GM19397 (cell line): ENCODE measurements around the gene ZNF99.
"Not testable (repeated sequence)": the region's sequence is repeated elsewhere in the genome, so short reads cannot be mapped to it uniquely, and the experiment has no call there.

Experiments
- ATAC-seq: cut with Tn5 transposase; IDR thresholded peaks from one replicate; pipeline ENCODE4 v1.9.1; 2021; ENCODE audit warnings: mild to moderate bottlenecking, moderate library complexity; ENCODE audit not compliant: unreplicated experiment

Gene ZNF99

GRCh38 chr19:22783651-22784410 is at the start of gene ZNF99:
Gene ZNF99, minus strand, starts transcription at chr19:22784151. Its CDS starts 135 bp downstream, at chr19:22784016.
- ATAC-seq = no peak

DNA sequence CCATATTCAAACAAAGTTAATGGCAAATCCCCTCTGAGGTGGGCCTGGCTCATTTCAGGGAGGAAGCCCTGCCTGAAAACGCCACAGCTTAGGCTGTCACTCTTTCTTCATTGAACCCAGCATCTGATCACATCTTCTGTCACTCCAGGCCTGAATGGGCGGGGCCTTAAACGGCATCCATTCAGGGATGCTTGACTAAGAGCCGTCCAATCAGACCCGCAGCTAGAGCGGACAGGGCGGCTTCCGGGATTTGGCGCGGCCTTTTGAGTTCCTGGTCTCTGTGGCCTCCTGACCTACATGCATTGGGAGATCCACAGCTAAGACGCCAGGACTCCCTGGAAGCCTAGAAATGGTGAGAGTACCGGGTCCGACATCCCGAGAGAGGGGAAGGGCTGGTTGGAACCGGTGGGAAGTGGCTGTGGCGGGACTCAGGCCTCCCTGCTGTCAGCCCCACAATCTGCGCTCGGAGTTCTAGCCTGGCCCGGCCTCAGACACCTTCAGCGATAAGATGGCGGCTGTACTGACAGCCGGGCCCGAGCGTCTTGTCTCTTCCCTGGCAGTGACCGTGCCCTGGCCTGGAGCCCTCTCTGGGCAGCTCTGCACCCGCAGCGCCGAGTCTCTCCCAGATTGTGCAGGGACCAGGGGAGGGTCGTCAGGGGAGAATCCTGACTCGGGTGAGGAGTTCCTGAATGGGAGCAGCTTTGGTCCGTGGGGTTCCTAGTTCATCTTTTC is 48.2 kb upstream of the ZNF99 start, which contains the start of gene ZNF723:
Gene ZNF723, plus strand, starts transcription at position 261 of the 732 bp plus-strand sequence. Its CDS starts 89 bp downstream, at position 350.
- no peak for ATAC-seq

GRCh38 chr19:22831211-22831610 is 47.3 kb upstream of the ZNF99 start:
- no peak for ATAC-seq

- ATAC-seq = no peak
These were observed 30.2 kb upstream of the ZNF99 start for GRCh38 chr19:22814124-22814523.

GRCh38 chr19:22807061-22807835 is 23.3 kb upstream of the ZNF99 start:
- no peak for ATAC-seq

GRCh38 chr19:22806418-22806817 is 22.5 kb upstream of the ZNF99 start:
- ATAC-seq = no peak

- no peak for ATAC-seq
These were observed 13.1 kb upstream of the ZNF99 start for GRCh38 chr19:22797040-22797439.

- ATAC-seq = not testable (repeated sequence)
These were observed 8.9 kb upstream of the ZNF99 start for GRCh38 chr19:22792863-22793262.

- ATAC-seq = no peak
These were observed 47.9 kb downstream of the ZNF99 start for GRCh38 chr19:22735911-22736645.

DNA sequence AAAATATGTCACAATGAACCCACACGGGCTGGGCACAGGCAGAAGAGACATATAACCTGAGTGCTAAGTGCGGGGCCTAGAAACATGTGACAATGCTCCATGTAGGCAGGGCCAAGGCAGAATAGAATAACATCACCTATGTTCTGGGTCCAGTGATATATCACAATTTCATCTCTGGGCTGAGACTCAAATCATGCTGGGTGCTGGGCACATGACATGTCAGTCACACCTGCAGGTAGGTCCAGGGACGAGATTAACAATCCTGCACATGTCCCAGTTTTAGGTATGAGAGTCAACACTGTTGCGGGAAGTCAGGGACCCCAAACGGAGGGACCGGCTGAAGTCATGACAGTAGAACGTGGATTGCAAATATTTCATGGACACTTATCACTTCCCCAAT is 50.3 kb downstream of the ZNF99 start:
- ATAC-seq = no peak

- not testable (repeated sequence) for ATAC-seq
These were observed 55.7 kb downstream of the ZNF99 start for GRCh38 chr19:22728214-22728613.

DNA sequence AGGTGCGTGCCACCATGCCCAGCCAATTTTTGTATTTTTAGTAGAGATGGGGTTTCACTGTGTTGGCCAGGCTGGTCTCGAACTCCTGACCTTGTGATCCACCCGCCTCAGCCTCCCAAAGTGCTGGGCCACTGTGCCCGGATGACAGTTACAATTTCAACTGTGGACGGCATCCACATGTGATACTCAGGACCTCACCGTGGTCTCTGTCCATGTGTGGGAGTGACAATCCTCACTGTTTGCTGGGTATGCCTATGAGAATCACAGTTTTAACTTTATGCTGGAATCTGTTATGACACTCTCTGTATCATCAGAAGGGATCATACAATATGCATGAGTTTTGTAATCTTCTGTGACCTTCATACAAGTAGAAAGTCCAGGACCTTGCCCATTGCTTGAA is 62.4 kb downstream of the ZNF99 start:
- not testable (repeated sequence) for ATAC-seq

DNA sequence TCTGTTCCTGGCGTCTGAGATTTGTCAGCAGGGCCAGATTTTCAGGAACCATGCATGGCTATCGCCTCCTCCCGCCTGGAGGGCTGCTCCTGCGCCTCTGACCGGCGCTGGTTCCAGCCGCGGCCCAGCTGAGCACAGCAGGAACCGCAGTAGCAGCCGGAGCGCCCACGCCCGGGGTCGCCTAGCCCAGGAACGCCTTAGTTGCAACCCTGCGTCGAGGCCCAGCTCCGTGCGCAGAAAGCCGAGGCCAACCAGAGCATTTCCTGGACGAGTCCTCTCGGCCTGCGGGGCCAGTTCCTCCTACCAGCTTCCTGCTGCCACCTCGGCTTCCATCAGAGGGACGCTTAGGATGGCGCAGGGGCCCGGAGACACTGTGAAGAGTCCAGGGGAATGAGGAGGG is 75.0 kb downstream of the ZNF99 start:
- no peak for ATAC-seq

- not testable (repeated sequence) for ATAC-seq
These were observed 80.9 kb downstream of the ZNF99 start for GRCh38 chr19:22703096-22703495.

- ATAC-seq = not testable (repeated sequence)
These were observed 81.3 kb downstream of the ZNF99 start for GRCh38 chr19:22702661-22703060.
